MM.1S (cell line): Measurements from ENCODE around the gene MMP1.

Source experiments
- DNase-seq: peaks from one replicate; pipeline ENCODE4 v3.0.0-alpha.2; 2015
- H2AFZ ChIP-seq: fragments of 300-600 bp; sonication (generic); 2 replicates; pipeline ENCODE4 v1.6.0; 2016; ENCODE audit warnings: antibody characterized with exemption, low read length
- H3F3A ChIP-seq: fragments of 300-600 bp; sonication (generic); 2 replicates; pipeline ENCODE4 v1.6.1; 2016; ENCODE audit warnings: mild to moderate bottlenecking, antibody characterized with exemption, low read length, moderate library complexity, mixed read lengths; ENCODE audit not compliant: insufficient read depth
- H3K27ac ChIP-seq: fragments of 300-600 bp; sonication (generic); 2 replicates; pipeline ENCODE4 v1.5.1; 2016; ENCODE audit warnings: mild to moderate bottlenecking, low read length
- H3K27me3 ChIP-seq: fragments of 300-600 bp; sonication (generic); replicated peaks from 2 replicates; pipeline ENCODE4 v1.6.0; 2016; ENCODE audit warnings: low read length; ENCODE audit not compliant: insufficient read depth
- H3K36me3 ChIP-seq: fragments of 300-600 bp; sonication (generic); replicated peaks from 2 replicates; pipeline ENCODE4 v1.6.1; 2016; ENCODE audit warnings: mild to moderate bottlenecking, low read length, mixed read lengths; ENCODE audit not compliant: insufficient read depth
- H3K4me1 ChIP-seq: fragments of 300-600 bp; sonication (generic); 2 replicates; pipeline ENCODE4 v1.6.1; 2016; ENCODE audit warnings: low read length, mixed read lengths
- H3K4me2 ChIP-seq: fragments of 300-600 bp; sonication (generic); 2 replicates; pipeline ENCODE4 v1.6.0; 2016; ENCODE audit warnings: low read depth, low read length
- H3K4me3 ChIP-seq: fragments of 300-600 bp; sonication (generic); 2 replicates; pipeline ENCODE4 v1.5.1; 2016; ENCODE audit warnings: low read length, mixed read lengths
- H3K79me2 ChIP-seq: fragments of 300-600 bp; sonication (generic); 2 replicates; pipeline ENCODE4 v1.6.1; 2016; ENCODE audit warnings: mixed run types, low read length, mixed read lengths
- H3K9ac ChIP-seq: fragments of 300-600 bp; sonication (generic); 2 replicates; pipeline ENCODE4 v1.6.1; 2016; ENCODE audit warnings: low read length, mixed read lengths
- H3K9me2 ChIP-seq: fragments of 300-600 bp; sonication (generic); replicated peaks from 2 replicates; pipeline ENCODE4 v1.6.1; 2016; ENCODE audit warnings: mild to moderate bottlenecking, low read length, mixed read lengths; ENCODE audit not compliant: insufficient read depth
- H3K9me3 ChIP-seq: fragments of 300-600 bp; sonication (generic); replicated peaks from 2 replicates; pipeline ENCODE4 v1.6.1; 2016; ENCODE audit warnings: mild to moderate bottlenecking, low read length, mixed read lengths; ENCODE audit not compliant: insufficient read depth
- H4K20me1 ChIP-seq: fragments of 300-600 bp; sonication (generic); 2 replicates; pipeline ENCODE4 v1.6.1; 2016; ENCODE audit warnings: mild to moderate bottlenecking, low read length, moderate library complexity, mixed read lengths; ENCODE audit not compliant: insufficient read depth
- EZH2 ChIP-seq: fragments of 300-600 bp; sonication (generic); optimal IDR thresholded peaks from 2 replicates; pipeline ENCODE3; 2017; ENCODE audit warnings: low read depth, mild to moderate bottlenecking, antibody characterized with exemption, low read length, mixed read lengths
- EZH2phosphoT487 ChIP-seq: fragments of 300-600 bp; sonication (generic); IDR thresholded peaks from 2 replicates; pipeline ENCODE4 v1.6.1; 2018; ENCODE audit warnings: antibody characterized with exemption, low read length
- TF ChIP-seq, protein P1 (sequence below): fragments of 300-600 bp; sonication (generic); IDR thresholded peaks from 2 replicates; pipeline ENCODE4 v1.5.1; 2016; ENCODE audit warnings: antibody characterized with exemption, low read length, mixed read lengths

The MMP1 gene

GRCh38 chr11:102831489-102832440 lies 33.8 kb upstream of the MMP1 start:
- no peaks in the 10 kb centered on the region for H3K9me3 ChIP-seq
- no peaks in the 10 kb centered on the region for H3K79me2 ChIP-seq
- no peak overlapping the region for H3K27ac ChIP-seq
- peak overlapping the region; percentile 11; the same call in 1 of the 2 replicates for H2AFZ ChIP-seq
- H3K4me2 ChIP-seq = peak overlapping the region; percentile 33; the same call in 1 of the 2 replicates
- H3K4me1 ChIP-seq = no peaks in the 10 kb centered on the region
- H3K4me3 ChIP-seq = peak overlapping the region; percentile 45
- no peaks in the 10 kb centered on the region for H3K27me3 ChIP-seq
- H3K9me2 ChIP-seq = no peaks in the 10 kb centered on the region
- TF ChIP-seq EZH2phosphoT487 (no peak), EZH2 (no peak)
- TF ChIP-seq, protein P1, sequence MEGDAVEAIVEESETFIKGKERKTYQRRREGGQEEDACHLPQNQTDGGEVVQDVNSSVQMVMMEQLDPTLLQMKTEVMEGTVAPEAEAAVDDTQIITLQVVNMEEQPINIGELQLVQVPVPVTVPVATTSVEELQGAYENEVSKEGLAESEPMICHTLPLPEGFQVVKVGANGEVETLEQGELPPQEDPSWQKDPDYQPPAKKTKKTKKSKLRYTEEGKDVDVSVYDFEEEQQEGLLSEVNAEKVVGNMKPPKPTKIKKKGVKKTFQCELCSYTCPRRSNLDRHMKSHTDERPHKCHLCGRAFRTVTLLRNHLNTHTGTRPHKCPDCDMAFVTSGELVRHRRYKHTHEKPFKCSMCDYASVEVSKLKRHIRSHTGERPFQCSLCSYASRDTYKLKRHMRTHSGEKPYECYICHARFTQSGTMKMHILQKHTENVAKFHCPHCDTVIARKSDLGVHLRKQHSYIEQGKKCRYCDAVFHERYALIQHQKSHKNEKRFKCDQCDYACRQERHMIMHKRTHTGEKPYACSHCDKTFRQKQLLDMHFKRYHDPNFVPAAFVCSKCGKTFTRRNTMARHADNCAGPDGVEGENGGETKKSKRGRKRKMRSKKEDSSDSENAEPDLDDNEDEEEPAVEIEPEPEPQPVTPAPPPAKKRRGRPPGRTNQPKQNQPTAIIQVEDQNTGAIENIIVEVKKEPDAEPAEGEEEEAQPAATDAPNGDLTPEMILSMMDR = peak; percentile 59
- no peaks in the 10 kb centered on the region for H3F3A ChIP-seq
- no peaks in the 10 kb centered on the region for H3K36me3 ChIP-seq
- peak; percentile 66 for DNase-seq
- H4K20me1 ChIP-seq = no peaks in the 10 kb centered on the region
- no peak overlapping the region; the same call in 1 of the 2 replicates for H3K9ac ChIP-seq

DNA sequence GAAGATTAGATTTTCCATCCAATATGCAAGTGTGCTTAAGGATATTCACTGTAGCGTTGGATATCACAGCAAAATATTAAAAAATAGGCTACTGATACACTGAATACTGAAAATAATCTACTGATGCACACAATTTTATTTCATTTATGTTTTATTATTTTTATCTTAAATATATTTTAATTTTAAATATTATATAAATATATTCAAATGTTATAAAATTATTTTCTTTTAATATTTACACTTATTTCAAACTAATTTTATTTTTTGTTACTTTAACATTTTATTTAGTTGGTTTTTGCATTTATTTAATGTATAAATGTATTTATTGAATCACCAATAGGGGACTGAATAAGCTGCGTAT lies 33.1 kb upstream of the MMP1 start:
- H3F3A ChIP-seq = no peaks in the 10 kb centered on the region
- H3K27me3 ChIP-seq = no peaks in the 10 kb centered on the region
- no peak overlapping the region for H3K9ac ChIP-seq
- H3K79me2 ChIP-seq = no peaks in the 10 kb centered on the region
- H2AFZ ChIP-seq = no peak overlapping the region
- H3K9me2 ChIP-seq = no peaks in the 10 kb centered on the region
- H3K36me3 ChIP-seq = no peaks in the 10 kb centered on the region
- H3K4me2 ChIP-seq = no peak overlapping the region
- TF ChIP-seq, protein P1 = no peak
- no peak for TF ChIP-seq EZH2
- TF ChIP-seq EZH2phosphoT487 = no peak
- no peak overlapping the region for H3K4me3 ChIP-seq
- no peak overlapping the region for H3K27ac ChIP-seq
- no peak for DNase-seq
- no peaks in the 10 kb centered on the region for H4K20me1 ChIP-seq
- no peaks in the 10 kb centered on the region for H3K4me1 ChIP-seq
- no peaks in the 10 kb centered on the region for H3K9me3 ChIP-seq

DNA sequence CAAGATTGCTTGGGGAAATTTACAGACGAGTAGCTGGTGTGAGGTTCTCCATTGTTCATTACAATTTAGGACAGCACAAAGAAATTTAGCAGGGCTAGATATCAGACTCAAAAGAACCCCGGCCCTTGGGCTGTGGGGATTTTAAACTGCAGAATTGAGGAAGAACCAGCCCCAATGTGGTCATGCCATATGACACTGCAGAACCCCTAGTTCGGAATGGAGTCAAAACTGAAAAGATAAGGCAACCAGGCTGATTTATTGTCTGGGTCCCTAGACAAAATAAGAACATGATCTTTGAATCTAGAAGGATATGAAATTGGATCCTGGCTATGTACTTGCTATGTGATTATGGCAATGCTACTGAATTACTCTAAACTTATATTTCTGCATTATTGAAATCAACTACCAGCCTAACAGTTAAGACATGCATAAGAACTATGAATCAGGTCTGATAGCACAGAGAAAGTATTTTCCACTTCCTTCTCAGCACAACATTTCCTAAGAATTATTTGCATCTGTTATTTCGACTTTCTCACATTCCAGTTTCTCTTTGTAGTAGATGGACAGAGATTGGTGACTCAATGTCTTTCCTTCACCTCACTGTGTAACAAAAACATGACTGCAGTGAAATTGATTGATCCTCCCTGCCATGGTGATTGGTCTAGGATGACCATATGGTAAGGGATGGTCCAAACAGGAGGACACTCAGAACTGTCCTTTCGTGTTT lies 32.2 kb upstream of the MMP1 start:
- H3K9me2 ChIP-seq = no peaks in the 10 kb centered on the region
- H3K9me3 ChIP-seq = no peaks in the 10 kb centered on the region
- DNase-seq = no peak
- no peak overlapping the region for H3K27ac ChIP-seq
- no peaks in the 10 kb centered on the region for H4K20me1 ChIP-seq
- no peak for TF ChIP-seq EZH2phosphoT487
- TF ChIP-seq, protein P1 = no peak
- TF ChIP-seq EZH2 = no peak
- no peak overlapping the region for H3K9ac ChIP-seq
- H3K79me2 ChIP-seq = no peaks in the 10 kb centered on the region
- no peak overlapping the region for H3K4me3 ChIP-seq
- no peak overlapping the region for H3K4me2 ChIP-seq
- H2AFZ ChIP-seq = no peak overlapping the region
- H3F3A ChIP-seq = no peaks in the 10 kb centered on the region
- H3K4me1 ChIP-seq = no peaks in the 10 kb centered on the region
- no peaks in the 10 kb centered on the region for H3K36me3 ChIP-seq
- no peaks in the 10 kb centered on the region for H3K27me3 ChIP-seq
